GM04504 (cell line): Measurements from ENCODE around the gene EMX2.

Source experiments
- DNase-seq: peaks from one replicate; pipeline ENCODE4 v3.0.0-alpha.2; 2012; ENCODE audit warnings: low read depth

EMX2 gene

GRCh38 chr10:117532003-117532385 is 10.6 kb upstream of the EMX2 start:
- DNase-seq: no peak

GRCh38 chr10:117532451-117533107 is 10.0 kb upstream of the EMX2 start:
- no peak for DNase-seq

- no peak for DNase-seq
Observed at GRCh38 chr10:117533507-117534281, 8.9 kb upstream of the EMX2 start.

GRCh38 chr10:117534321-117535297 is 7.9 kb upstream of the EMX2 start:
- no peak for DNase-seq

GRCh38 chr10:117535298-117536071 is 7.1 kb upstream of the EMX2 start:
- DNase-seq: no peak

- no peak for DNase-seq
Observed at GRCh38 chr10:117536072-117536865, 6.3 kb upstream of the EMX2 start.

- DNase-seq: no peak
Observed at GRCh38 chr10:117536866-117537435, 5.6 kb upstream of the EMX2 start.

- DNase-seq: no peak
Observed at GRCh38 chr10:117537436-117537903, 5.1 kb upstream of the EMX2 start.

- DNase-seq: no peak
Observed at GRCh38 chr10:117537904-117538524, 4.5 kb upstream of the EMX2 start.

- DNase-seq: no peak
Observed at GRCh38 chr10:117539361-117539773, 3.2 kb upstream of the EMX2 start.

- DNase-seq: no peak
Observed at GRCh38 chr10:117539903-117540639, 2.5 kb upstream of the EMX2 start.

GRCh38 chr10:117540640-117541404 is 1.7 kb upstream of the EMX2 start:
- no peak for DNase-seq

GRCh38 chr10:117541405-117541908 is 1.1 kb upstream of the EMX2 start:
- DNase-seq: peak; percentile 90

GRCh38 chr10:117541909-117542705 is 439 bp upstream of the EMX2 start:
- peak; percentile 99 for DNase-seq

GRCh38 chr10:117543225-117544003 is 868 bp downstream of the EMX2 start:
- DNase-seq: no peak

GRCh38 chr10:117544004-117544701 is 1.6 kb downstream of the EMX2 start:
- no peak for DNase-seq
